GM12874 (cell line): Measurements from ENCODE around the gene RBBP8NL.

Experiments
- TF ChIP-seq, protein P1 (sequence below): IDR thresholded peaks from 2 replicates; pipeline ENCODE4 v1.5.1; 2011; ENCODE audit warnings: low read depth, mild to moderate bottlenecking, control low read depth, low read length, moderate library complexity; ENCODE audit not compliant: insufficient read depth

RBBP8NL gene

DNA sequence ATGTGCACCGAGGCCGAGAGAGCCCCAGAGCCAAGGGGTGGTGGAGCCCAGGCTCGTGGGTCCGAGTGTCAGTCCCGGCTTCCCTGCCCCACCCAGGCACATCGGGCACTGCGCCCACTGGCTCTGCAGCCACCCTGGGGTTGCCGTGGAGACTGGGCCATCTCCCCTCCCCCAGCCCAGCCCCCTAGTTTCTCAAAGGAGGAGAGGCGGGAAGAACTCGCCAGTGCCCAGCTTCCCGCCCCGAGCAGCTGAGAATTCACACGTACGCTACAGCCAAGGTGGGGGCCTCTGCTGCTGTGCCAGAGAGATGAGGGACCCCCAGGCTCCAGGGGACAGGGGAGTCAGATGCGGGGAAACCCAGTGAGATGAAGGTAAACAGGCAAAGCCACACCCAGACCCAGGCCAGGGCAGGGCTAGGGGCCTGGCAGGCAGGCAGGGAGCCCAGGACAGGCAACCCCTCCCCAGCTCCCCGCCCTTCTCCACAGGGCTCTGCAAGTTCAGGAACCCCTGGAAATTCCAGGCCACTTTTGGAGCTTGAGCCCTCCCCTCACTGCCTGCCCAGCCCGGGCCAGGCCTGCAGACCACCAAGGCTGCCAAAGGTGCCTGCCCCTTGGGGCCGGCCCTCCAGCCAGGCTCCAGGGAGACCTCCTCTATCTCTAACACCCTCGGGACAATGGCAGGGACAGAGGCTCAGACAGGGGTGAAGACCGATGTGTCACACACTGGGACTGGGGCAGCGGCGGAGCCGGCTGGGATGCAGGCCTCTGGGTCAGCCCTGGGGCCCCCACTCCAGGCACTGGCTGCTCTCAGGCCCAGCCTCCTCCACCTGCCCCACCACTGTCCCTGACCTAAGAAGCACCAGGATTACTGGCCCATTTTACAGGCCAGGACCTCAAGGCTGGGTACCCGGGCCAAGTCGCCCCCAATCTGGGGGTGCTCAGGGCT, 66.2 kb downstream of the RBBP8NL start:
- TF ChIP-seq, protein P1, sequence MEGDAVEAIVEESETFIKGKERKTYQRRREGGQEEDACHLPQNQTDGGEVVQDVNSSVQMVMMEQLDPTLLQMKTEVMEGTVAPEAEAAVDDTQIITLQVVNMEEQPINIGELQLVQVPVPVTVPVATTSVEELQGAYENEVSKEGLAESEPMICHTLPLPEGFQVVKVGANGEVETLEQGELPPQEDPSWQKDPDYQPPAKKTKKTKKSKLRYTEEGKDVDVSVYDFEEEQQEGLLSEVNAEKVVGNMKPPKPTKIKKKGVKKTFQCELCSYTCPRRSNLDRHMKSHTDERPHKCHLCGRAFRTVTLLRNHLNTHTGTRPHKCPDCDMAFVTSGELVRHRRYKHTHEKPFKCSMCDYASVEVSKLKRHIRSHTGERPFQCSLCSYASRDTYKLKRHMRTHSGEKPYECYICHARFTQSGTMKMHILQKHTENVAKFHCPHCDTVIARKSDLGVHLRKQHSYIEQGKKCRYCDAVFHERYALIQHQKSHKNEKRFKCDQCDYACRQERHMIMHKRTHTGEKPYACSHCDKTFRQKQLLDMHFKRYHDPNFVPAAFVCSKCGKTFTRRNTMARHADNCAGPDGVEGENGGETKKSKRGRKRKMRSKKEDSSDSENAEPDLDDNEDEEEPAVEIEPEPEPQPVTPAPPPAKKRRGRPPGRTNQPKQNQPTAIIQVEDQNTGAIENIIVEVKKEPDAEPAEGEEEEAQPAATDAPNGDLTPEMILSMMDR = no peak
